Thoracic aorta (tissue), 2 donors: ENCODE data around the gene PCDH12. TPM values are rescaled to one million over a fixed set of nuclear protein-coding genes. Genes with fewer than 3 reads are reported as not detected.
A peak's percentile ranks its signal among the peaks of the same experiment; 100 is the strongest.

Source experiments
- ATAC-seq: fragments of 150-250 bp; one replicate; pipeline ENCODE4 v1.8.0; 2017; ENCODE audit warnings: low read depth; ENCODE audit not compliant: insufficient number of reproducible peaks, low FRiP score
- DNase-seq: peaks from one replicate; pipeline ENCODE4 v3.0.0-alpha.2; 2020; ENCODE audit warnings: low spot score
- H3K27ac ChIP-seq, 2 donors: fragments of 200-600 bp; sonication (generic); 1 replicate in 1 of 2; 2 replicates in 1 of 2; pipeline ENCODE4 v1.5.1; 2016; ENCODE audit warnings: mild to moderate bottlenecking in 2 of 2, moderate library complexity in 2 of 2
- H3K27me3 ChIP-seq: fragments of 200-600 bp; sonication (generic); replicated peaks from 2 replicates; pipeline ENCODE4 v1.6.0; 2016; ENCODE audit warnings: mild to moderate bottlenecking; ENCODE audit not compliant: insufficient read depth
- H3K36me3 ChIP-seq: fragments of 200-600 bp; sonication (generic); one replicate; pipeline ENCODE4 v1.5.1; 2016
- H3K4me1 ChIP-seq, 2 donors: fragments of 200-600 bp; sonication (generic); 1 replicate in 1 of 2; 2 replicates in 1 of 2; pipeline versions ENCODE4 v1.5.1 to v1.6.0; 2016; ENCODE audit warnings: low read depth in 2 of 2, mild to moderate bottlenecking in 1 of 2; ENCODE audit not compliant: control insufficient read depth in 1 of 2
- H3K4me3 ChIP-seq: fragments of 200-600 bp; sonication (generic); 2 replicates; pipeline ENCODE4 v1.5.1; 2016; ENCODE audit warnings: mild to moderate bottlenecking
- H3K9me3 ChIP-seq: fragments of 200-600 bp; sonication (generic); 2 replicates; pipeline ENCODE4 v1.5.1; 2016
- CTCF ChIP-seq: fragments of 200-600 bp; sonication (generic); IDR thresholded peaks from one replicate; pipeline ENCODE4 v1.5.1; 2019; ENCODE audit warnings: antibody characterized with exemption
- total RNA-seq, 2 donors: library from RNA; depleted of rRNA; stranded (reverse); fragments of >200 nt; gene quantifications; one replicate each; pipeline versions ENCODE4 v1.1.0 to v1.2.3, GENCODE V29; 2016

The PCDH12 gene
- total RNA-seq, 2 donors from 2014 or later: 5.1 to 5.2 TPM

- DNase-seq (no peak), ATAC-seq (no peak)
- Histone ChIP-seq H3K9me3 (no peaks in the 10 kb centered on the region), H3K36me3 (peaks cover 24% of the 10 kb centered on the region), H3K27ac (no peak overlapping the region), H3K4me3 (no peak overlapping the region), H3K4me1 (peaks cover 18 to 40% of the 10 kb centered on the region in 2 donors), H3K27me3 (no peaks in the 10 kb centered on the region)
- no peak for TF ChIP-seq CTCF
These were observed 16.0 kb upstream of the PCDH12 start for GRCh38 chr5:141973871-141974595.

- Histone ChIP-seq H3K36me3 (peaks cover 13% of the 10 kb centered on the region), H3K9me3 (no peaks in the 10 kb centered on the region), H3K4me3 (peak overlapping the region; percentile 86), H3K27me3 (no peaks in the 10 kb centered on the region), H3K4me1 (peaks cover 11 to 23% of the 10 kb centered on the region in 2 donors), H3K27ac (peak overlapping the region; percentile 93 to 96)
- ATAC-seq (no peak), DNase-seq (no peak)
- TF ChIP-seq CTCF: no peak
These were observed 12.1 kb upstream of the PCDH12 start for GRCh38 chr5:141969783-141970771.

GRCh38 chr5:141968914-141969608 lies 11.1 kb upstream of the PCDH12 start, which contains the start of gene RNF14:
TSS of gene RNF14 (plus strand) at chr5:141969105. CDS start at chr5:141973589, 4,484 bp downstream.
- peak; percentile 95 for TF ChIP-seq CTCF
- peaks cover 7% of the 10 kb centered on the region for H3K36me3 ChIP-seq

GRCh38 chr5:141966963-141967333 lies 8.9 kb upstream of the PCDH12 start:
- Histone ChIP-seq H3K27me3 (no peaks in the 10 kb centered on the region), H3K4me3 (no peak overlapping the region), H3K9me3 (no peaks in the 10 kb centered on the region), H3K36me3 (peaks cover 3% of the 10 kb centered on the region), H3K27ac (no peak overlapping the region), H3K4me1 (peaks cover 15 to 34% of the 10 kb centered on the region in 2 donors)
- DNase-seq: no peak
- no peak for TF ChIP-seq CTCF
- ATAC-seq: no peak

More at GRCh38 chr5:141968914-141969608, 11.1 kb upstream of the PCDH12 start, which contains the start of gene RNF14:
- DNase-seq (peak; percentile 70), ATAC-seq (peak; percentile 96)
- Histone ChIP-seq H3K9me3 (no peaks in the 10 kb centered on the region), H3K27ac (peak within 1 kb of the TSS; percentile 93 to 96), H3K4me3 (peak within 1 kb of the TSS; percentile 86), H3K4me1 (peaks cover 11 to 23% of the 10 kb centered on the region in 2 donors), H3K27me3 (no peaks in the 10 kb centered on the region)
